Progenitor cell of endocrine pancreas (in vitro differentiated cells): ENCODE results near the gene LMNTD1. TPM values are rescaled to one million over a fixed set of nuclear protein-coding genes. Genes with fewer than 3 reads are reported as not detected.

Experiments
- DNase-seq: peaks from one replicate; pipeline ENCODE4 v3.0.0; 2021; ENCODE audit warnings: low spot score; ENCODE audit not compliant: unreplicated experiment
- H3K27ac Mint-ChIP-seq: 2 replicates; pipeline ENCODE4 v1.8.0; 2021; ENCODE audit warnings: mild to moderate bottlenecking, moderate library complexity, mixed read lengths
- H3K27me3 Mint-ChIP-seq: 2 replicates; pipeline ENCODE4 v1.8.0; 2021; ENCODE audit warnings: mixed read lengths
- H3K36me3 Mint-ChIP-seq: 2 replicates; pipeline ENCODE4 v1.8.0; 2022; ENCODE audit warnings: mixed read lengths; ENCODE audit not compliant: insufficient read depth
- H3K4me1 Mint-ChIP-seq: 2 replicates; pipeline ENCODE4 v1.8.0; 2021; ENCODE audit warnings: low read depth, mixed read lengths
- H3K4me3 Mint-ChIP-seq: 2 replicates; pipeline ENCODE4 v1.8.0; 2021; ENCODE audit warnings: low read depth, mild to moderate bottlenecking, moderate library complexity, mixed read lengths
- H3K9me3 Mint-ChIP-seq: 2 replicates; pipeline ENCODE4 v1.8.0; 2021; ENCODE audit warnings: low read depth, mixed read lengths
- CTCF ChIP-seq: fragments of 200-600 bp; sonication (generic); IDR thresholded peaks from one replicate; pipeline ENCODE4 v1.5.0; 2021; ENCODE audit warnings: antibody characterized with exemption, mild to moderate bottlenecking; ENCODE audit not compliant: unreplicated experiment
- total RNA-seq: library from RNA; stranded (reverse); gene quantifications from 2 replicates; pipeline ENCODE4 v1.2.1, GENCODE V29; 2021

The LMNTD1 gene
- total RNA-seq, 1 donor from 2014 or later = not detected

GRCh38 chr12:25573346-25573745, 20.3 kb upstream of the LMNTD1 start:
- DNase-seq = no peak
- H3K27me3 Mint-ChIP-seq = no peaks in the 10 kb centered on the region
- TF ChIP-seq CTCF = no peak
- H3K9me3 Mint-ChIP-seq = peaks cover 5% of the 10 kb centered on the region
- no peaks in the 10 kb centered on the region for H3K4me1 Mint-ChIP-seq
- no peak overlapping the region for H3K27ac Mint-ChIP-seq
- no peak overlapping the region for H3K4me3 Mint-ChIP-seq
- no peaks in the 10 kb centered on the region for H3K36me3 Mint-ChIP-seq

- no peak for TF ChIP-seq CTCF
- H3K4me3 Mint-ChIP-seq = no peak overlapping the region
- H3K9me3 Mint-ChIP-seq = peaks cover 8% of the 10 kb centered on the region
- H3K27ac Mint-ChIP-seq = no peak overlapping the region
- H3K27me3 Mint-ChIP-seq = no peaks in the 10 kb centered on the region
- H3K36me3 Mint-ChIP-seq = no peaks in the 10 kb centered on the region
- H3K4me1 Mint-ChIP-seq = no peaks in the 10 kb centered on the region
- no peak for DNase-seq
These were observed 17.3 kb upstream of the LMNTD1 start for GRCh38 chr12:25570418-25570817.

- Mint-ChIP-seq H3K9me3 (peaks cover 19% of the 10 kb centered on the region), H3K27ac (no peak overlapping the region), H3K36me3 (peaks cover 1% of the 10 kb centered on the region), H3K4me1 (no peaks in the 10 kb centered on the region), H3K27me3 (no peaks in the 10 kb centered on the region), H3K4me3 (no peak overlapping the region)
- no peak for TF ChIP-seq CTCF
- no peak for DNase-seq
These were observed 13.3 kb upstream of the LMNTD1 start for GRCh38 chr12:25566202-25566949.

GRCh38 chr12:25558586-25558985, 5.5 kb upstream of the LMNTD1 start:
- H3K4me3 Mint-ChIP-seq = no peak overlapping the region
- TF ChIP-seq CTCF = no peak

GRCh38 chr12:25557830-25558436, 4.8 kb upstream of the LMNTD1 start:
- Mint-ChIP-seq H3K36me3 (no peaks in the 10 kb centered on the region), H3K27ac (no peak overlapping the region), H3K4me1 (peaks cover 2% of the 10 kb centered on the region), H3K27me3 (no peaks in the 10 kb centered on the region), H3K9me3 (peaks cover 18% of the 10 kb centered on the region), H3K4me3 (no peak overlapping the region)
- DNase-seq = no peak
- TF ChIP-seq CTCF = peak; percentile 70

More at GRCh38 chr12:25558586-25558985, 5.5 kb upstream of the LMNTD1 start:
- Mint-ChIP-seq H3K27me3 (no peaks in the 10 kb centered on the region), H3K4me1 (no peaks in the 10 kb centered on the region), H3K27ac (no peak overlapping the region), H3K36me3 (no peaks in the 10 kb centered on the region), H3K9me3 (peaks cover 18% of the 10 kb centered on the region)
- DNase-seq = no peak
